HG03432 (cell line): ENCODE measurements around the gene SMAD9.

Source experiments
- ATAC-seq: cut with Tn5 transposase; IDR thresholded peaks from one replicate; pipeline ENCODE4 v1.9.1; 2021; ENCODE audit warnings: mild to moderate bottlenecking, moderate library complexity; ENCODE audit not compliant: unreplicated experiment

SMAD9 gene

GRCh38 chr13:36870050-36870692 lies 49.9 kb downstream of the SMAD9 start:
- ATAC-seq, result no peak

- no peak for ATAC-seq
Measured at GRCh38 chr13:36866232-36866631, 53.8 kb downstream of the SMAD9 start.

- ATAC-seq, result no peak
Measured at GRCh38 chr13:36865265-36865664, 54.8 kb downstream of the SMAD9 start.

GRCh38 chr13:36862722-36863121 lies 57.3 kb downstream of the SMAD9 start:
- no peak for ATAC-seq

GRCh38 chr13:36862002-36862685 lies 57.9 kb downstream of the SMAD9 start:
- no peak for ATAC-seq

GRCh38 chr13:36859259-36859658 lies 60.8 kb downstream of the SMAD9 start:
- no peak for ATAC-seq

- ATAC-seq, result peak; percentile 76
Measured at GRCh38 chr13:36858290-36858689, 61.7 kb downstream of the SMAD9 start.

- ATAC-seq, result no peak
Measured at GRCh38 chr13:36857253-36857652, 62.8 kb downstream of the SMAD9 start.

- ATAC-seq, result no peak
Measured at GRCh38 chr13:36850790-36851438, 69.1 kb downstream of the SMAD9 start.

GRCh38 chr13:36848199-36848982 lies 71.6 kb downstream of the SMAD9 start:
- peak; percentile 48 for ATAC-seq

GRCh38 chr13:36847606-36848005 lies 72.4 kb downstream of the SMAD9 start:
- ATAC-seq, result no peak

- no peak for ATAC-seq
Measured at GRCh38 chr13:36841391-36841790, 78.6 kb downstream of the SMAD9 start.

GRCh38 chr13:36840718-36841250 lies 79.3 kb downstream of the SMAD9 start:
- ATAC-seq, result no peak

- ATAC-seq, result no peak
Measured at GRCh38 chr13:36839981-36840380, 80.1 kb downstream of the SMAD9 start.

- ATAC-seq, result no peak
Measured at GRCh38 chr13:36839281-36839680, 80.8 kb downstream of the SMAD9 start.

- no peak for ATAC-seq
Measured at GRCh38 chr13:36837354-36838092, 82.5 kb downstream of the SMAD9 start.

GRCh38 chr13:36834299-36834698 lies 85.7 kb downstream of the SMAD9 start:
- no peak for ATAC-seq

- ATAC-seq, result no peak
Measured at GRCh38 chr13:36831291-36831690, 88.7 kb downstream of the SMAD9 start.

- no peak for ATAC-seq
Measured at GRCh38 chr13:36829753-36830152, 90.3 kb downstream of the SMAD9 start.

- no peak for ATAC-seq
Measured at GRCh38 chr13:36822785-36823184, 97.3 kb downstream of the SMAD9 start.
